SK-N-SH (cell line): ENCODE measurements around the gene NR6A1.

Experiments
- ELF1 ChIP-seq: IDR thresholded peaks from 2 replicates; pipeline ENCODE4 v1.4.0; 2012
- EP300 ChIP-seq, 2 experiments: IDR thresholded peaks; 2 replicates each; pipeline versions ENCODE4 v1.4.0 to v1.6.1; 2012; ENCODE audit warnings: borderline replicate concordance in 1 of 2, low read depth in 1 of 2, low read length in 1 of 2
- FOXM1 ChIP-seq: IDR thresholded peaks from 2 replicates; pipeline ENCODE4 v1.4.0; 2012; ENCODE audit warnings: low read depth, mild to moderate bottlenecking
- MEF2A ChIP-seq: IDR thresholded peaks from 2 replicates; pipeline ENCODE4 v1.4.0; 2012; ENCODE audit warnings: low read depth, borderline replicate concordance
- TAF1 ChIP-seq: IDR thresholded peaks from 2 replicates; pipeline ENCODE4 v1.6.1; 2012; ENCODE audit warnings: low read depth, mild to moderate bottlenecking, low read length, moderate library complexity, borderline replicate concordance
- TEAD4 ChIP-seq: IDR thresholded peaks from 2 replicates; pipeline ENCODE4 v1.4.0; 2012; ENCODE audit warnings: mild to moderate bottlenecking, borderline replicate concordance; ENCODE audit not compliant: insufficient read depth
- YY1 ChIP-seq: IDR thresholded peaks from 2 replicates; pipeline ENCODE4 v1.4.0; 2012; ENCODE audit warnings: low read depth, mild to moderate bottlenecking
- TF ChIP-seq, protein P1 (sequence below): fragments of 200-600 bp; sonication (generic); IDR thresholded peaks from 2 replicates; pipeline ENCODE4 v1.6.1; 2017; ENCODE audit warnings: antibody characterized with exemption, mild to moderate bottlenecking, moderate library complexity
- TF ChIP-seq, protein P2 (sequence below): IDR thresholded peaks from 2 replicates; pipeline ENCODE4 v1.4.0; 2012; ENCODE audit warnings: low read depth
- TF ChIP-seq, protein P3 (sequence below): fragments of 150-350 bp; IDR thresholded peaks from 2 replicates; pipeline ENCODE4 v1.6.1; 2017; ENCODE audit warnings: antibody characterized with exemption, low read length, low read depth, borderline replicate concordance

DNA sequence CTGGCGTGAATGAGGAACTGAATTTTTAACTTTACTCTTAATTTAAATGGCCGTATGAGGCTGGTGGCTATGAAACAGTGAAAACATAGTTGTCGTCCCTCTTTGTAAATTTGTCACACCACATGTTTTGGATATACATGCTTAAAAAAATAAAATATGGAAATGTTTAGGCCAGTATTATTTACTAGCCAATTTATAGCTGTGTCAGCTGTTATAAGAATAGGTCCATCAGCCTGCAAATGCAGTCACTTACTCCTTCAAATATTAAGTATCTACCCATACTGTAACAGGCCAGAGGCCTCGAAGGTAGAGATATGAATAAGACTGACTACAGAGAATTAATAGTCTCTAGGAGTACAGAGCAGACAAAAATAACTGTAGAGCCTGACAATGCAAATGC, 30.0 kb downstream of the NR6A1 start:
- TF ChIP-seq, protein P1, sequence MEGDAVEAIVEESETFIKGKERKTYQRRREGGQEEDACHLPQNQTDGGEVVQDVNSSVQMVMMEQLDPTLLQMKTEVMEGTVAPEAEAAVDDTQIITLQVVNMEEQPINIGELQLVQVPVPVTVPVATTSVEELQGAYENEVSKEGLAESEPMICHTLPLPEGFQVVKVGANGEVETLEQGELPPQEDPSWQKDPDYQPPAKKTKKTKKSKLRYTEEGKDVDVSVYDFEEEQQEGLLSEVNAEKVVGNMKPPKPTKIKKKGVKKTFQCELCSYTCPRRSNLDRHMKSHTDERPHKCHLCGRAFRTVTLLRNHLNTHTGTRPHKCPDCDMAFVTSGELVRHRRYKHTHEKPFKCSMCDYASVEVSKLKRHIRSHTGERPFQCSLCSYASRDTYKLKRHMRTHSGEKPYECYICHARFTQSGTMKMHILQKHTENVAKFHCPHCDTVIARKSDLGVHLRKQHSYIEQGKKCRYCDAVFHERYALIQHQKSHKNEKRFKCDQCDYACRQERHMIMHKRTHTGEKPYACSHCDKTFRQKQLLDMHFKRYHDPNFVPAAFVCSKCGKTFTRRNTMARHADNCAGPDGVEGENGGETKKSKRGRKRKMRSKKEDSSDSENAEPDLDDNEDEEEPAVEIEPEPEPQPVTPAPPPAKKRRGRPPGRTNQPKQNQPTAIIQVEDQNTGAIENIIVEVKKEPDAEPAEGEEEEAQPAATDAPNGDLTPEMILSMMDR = no peak
- no peak for TF ChIP-seq YY1
- TF ChIP-seq FOXM1 = no peak
- no peak for TF ChIP-seq MEF2A
- no peak for TF ChIP-seq TAF1
- TF ChIP-seq, protein P2, sequence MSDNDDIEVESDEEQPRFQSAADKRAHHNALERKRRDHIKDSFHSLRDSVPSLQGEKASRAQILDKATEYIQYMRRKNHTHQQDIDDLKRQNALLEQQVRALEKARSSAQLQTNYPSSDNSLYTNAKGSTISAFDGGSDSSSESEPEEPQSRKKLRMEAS = no peak
- TF ChIP-seq EP300 (IDR thresholded peaks at IDR 0.05; ENCODE audit: borderline replicate concordance in 1 of 2, low read depth in 1 of 2, low read length in 1 of 2) = no peak
- TF ChIP-seq ELF1 = no peak
- TF ChIP-seq, protein P3, sequence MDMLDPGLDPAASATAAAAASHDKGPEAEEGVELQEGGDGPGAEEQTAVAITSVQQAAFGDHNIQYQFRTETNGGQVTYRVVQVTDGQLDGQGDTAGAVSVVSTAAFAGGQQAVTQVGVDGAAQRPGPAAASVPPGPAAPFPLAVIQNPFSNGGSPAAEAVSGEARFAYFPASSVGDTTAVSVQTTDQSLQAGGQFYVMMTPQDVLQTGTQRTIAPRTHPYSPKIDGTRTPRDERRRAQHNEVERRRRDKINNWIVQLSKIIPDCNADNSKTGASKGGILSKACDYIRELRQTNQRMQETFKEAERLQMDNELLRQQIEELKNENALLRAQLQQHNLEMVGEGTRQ = no peak
- TF ChIP-seq TEAD4 = no peak
